RCC 7860 (cell line): ENCODE data around the gene FRMD1.

Source experiments
- DNase-seq: peaks from one replicate; pipeline ENCODE4 v3.0.0-alpha.2; 2015; ENCODE audit warnings: low spot score
- FAIRE-seq: peaks from 2 replicates; lab custom pipeline; 2012; peaks lifted over from hg19 to GRCh38; lab: Jason Lieb, UNC

FRMD1 gene

DNA sequence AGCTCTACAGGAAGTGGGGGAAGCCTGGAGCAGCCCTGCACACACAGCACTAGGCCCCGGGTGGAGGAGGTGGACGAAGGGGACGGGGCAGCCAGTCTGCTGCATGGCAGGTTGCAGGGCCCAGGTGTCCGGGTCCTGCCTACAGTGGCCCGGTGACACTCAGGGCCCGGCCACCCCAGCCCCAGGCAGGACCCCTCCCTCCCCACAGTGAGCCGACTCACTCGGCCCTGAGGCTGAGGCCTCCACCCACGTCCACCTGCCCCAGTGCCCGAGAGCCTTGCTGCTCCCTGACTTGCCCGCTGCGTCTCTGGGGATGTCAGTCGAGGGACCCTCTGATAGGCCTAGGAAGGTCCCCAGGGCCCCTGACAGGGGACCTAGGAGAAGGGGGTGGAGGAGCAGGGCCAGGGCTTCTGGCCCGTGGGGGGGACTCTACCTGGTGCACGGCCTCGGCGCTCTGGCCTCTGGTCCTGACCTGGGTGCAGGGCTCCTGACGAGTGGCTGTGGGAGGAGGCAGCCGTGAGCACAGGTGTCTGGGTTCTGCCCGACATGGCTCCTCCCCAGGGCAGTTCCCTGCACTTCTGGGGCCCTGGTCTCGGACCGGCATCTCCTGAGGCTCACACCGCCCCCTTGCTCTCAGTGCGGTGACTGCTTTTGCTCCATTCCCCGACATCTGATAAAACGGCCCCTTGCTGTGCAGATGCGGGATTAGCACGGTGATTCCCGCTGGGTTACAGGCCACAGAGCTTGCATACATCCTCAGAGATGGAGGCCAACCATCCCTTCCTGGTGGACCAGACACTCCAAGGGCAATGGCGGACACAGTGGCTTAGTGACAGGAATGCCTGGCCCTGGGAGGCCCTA is 20.1 kb downstream of the FRMD1 start:
- DNase-seq: no peak
- FAIRE-seq: no peak

DNA sequence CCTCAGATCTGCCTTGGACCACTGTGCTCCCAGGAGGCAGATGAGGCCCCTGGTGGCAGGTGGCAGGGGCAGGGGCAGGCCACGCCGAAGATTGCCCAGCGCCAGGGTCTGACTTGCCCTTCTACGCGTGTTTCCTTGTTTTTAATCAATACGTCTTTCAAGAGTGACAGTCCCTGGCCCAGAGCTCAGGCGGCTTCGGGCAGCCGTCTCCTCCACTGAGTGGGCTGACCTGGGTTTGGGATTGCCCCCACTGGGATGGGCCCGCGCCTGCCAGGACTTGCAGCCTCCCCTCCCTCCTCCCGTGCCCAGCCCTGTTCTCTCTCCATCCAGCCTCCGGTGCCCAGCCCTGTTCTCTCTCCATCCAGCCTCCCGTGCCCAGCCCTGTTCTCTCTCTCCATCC is 21.2 kb downstream of the FRMD1 start:
- no peak for DNase-seq
- no peak for FAIRE-seq

DNA sequence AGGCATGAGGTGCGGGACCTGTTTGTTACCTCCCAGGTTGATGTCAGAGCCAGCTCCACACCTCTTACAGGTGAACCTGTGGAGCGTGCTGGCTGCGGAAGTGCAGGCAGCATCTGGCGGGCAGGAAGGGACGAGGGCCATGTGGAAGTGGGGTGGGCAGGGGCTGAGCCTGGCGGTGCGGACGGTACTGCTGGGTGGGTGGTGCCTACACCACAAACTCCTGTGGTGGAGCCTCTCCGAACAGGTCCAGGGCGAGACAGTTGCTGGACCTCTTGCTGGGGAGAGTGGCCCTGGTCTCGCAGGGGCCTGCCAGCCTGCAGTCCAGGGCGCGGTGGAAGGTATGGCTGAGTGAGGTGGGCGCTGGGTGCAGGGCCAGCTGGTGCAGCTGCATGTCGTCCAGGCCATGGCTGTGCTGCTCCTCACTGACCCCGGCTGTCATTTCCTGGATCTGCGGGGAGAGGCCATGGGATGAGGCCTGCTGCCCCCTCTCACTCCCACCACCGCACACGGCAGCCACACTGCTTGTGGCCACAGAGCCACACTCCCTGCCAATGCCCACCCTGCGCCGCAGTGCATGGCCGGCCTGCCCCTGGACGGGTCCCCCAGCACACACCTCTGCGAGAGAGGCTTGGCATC is 22.0 kb downstream of the FRMD1 start:
- no peak for FAIRE-seq
- no peak for DNase-seq

DNA sequence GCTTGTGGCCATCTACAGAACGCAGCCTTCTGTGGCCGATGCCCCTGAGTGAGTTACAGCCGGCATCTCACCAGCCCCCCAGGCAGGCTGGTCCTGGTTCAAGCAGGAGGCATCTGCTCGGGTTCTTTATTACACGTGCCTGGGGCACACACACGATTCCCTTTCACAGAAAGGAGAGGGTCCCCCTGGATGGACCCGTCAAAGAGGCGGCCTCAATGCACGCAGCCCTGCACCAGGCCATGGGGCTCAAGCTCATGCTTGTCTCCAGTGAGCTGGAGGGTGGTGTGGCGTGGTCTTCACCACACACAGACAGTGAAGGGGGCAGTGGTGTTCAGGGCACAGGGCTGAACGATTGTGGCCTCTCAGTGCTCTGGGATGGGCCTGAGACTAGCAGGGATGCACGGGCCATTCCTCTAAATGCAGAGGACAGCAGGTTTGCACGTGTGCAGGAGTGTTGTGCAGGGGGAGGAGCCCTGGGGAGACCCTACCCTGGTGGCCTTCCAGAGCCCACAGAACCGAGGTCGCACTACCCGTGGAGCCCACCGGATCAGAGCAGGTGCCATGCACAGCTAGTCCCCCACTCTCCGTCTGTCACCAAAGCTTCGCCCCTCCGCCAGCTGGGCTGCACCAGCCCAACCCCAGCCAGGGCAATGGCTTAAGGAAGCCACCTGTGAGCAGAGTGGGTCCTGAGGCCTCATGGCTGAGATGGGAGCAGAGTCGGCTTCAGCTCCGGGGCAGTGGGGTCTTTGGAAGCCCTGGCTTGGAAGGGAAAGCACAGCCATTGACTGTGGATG is 23.1 kb downstream of the FRMD1 start:
- DNase-seq: no peak
- no peak for FAIRE-seq

DNA sequence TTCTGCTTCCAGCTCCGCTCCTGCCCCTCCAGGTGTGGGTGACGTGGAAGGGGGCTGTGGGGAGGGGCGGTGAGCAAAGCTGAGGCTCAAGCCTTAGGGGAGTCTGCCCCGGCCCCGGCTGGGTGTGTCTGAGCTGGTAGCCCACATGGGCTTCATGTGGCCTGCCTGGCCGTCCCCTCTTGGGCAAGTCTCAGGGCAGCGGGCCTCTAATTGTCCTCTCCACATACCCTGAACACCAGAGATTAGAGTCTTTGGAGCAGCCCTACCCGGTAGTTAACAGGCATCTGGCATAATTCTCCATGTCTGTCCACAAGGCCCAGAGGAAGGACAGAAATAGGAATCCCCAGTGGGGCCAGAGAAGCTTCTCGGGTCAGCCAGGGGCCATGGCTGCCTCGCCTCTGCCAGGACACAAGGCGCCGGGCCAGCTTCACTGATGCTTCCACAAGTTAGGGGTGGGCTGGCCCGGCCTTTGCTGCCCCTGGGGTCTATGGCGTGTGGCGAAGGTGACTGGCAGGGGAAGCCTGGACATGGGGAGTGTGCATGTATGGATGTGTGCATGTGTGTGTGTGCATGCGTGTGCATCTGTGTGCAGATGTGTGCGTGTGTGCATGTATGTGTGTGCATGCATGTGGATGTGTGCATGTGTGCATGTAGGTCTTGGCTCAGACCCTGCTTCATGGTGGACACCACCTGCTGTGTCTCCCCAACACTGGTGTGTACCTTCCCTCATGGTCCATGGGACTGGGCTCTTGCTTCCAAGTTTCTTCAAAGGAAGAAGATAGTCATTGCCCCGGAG is 24.0 kb downstream of the FRMD1 start:
- FAIRE-seq (no peak), DNase-seq (no peak)

DNA sequence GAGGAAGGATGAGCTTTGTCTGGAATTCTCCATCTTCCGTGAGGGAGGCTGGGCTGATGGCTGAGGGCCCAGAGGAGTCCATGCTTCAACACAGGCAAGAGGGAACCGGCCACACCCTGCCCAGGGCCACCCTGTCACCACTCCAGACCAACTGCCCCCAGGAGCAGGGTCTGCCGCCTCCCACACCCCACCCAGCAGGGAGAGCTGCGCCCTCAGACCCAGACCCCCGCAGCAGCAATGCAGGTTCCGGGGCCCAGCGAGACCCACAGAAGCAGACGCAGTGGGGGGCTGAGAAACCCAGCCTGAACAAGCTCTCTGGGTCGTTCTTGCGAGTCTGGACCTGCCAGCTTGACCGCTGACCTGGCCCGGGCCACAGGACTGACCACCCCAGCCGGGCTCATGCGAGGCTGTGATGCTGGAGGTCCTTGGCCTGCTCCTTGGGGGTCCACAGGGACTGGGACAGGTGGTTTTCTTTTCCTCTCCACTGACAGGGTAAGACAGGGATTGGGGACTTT is 25.0 kb downstream of the FRMD1 start:
- no peak for FAIRE-seq

DNA sequence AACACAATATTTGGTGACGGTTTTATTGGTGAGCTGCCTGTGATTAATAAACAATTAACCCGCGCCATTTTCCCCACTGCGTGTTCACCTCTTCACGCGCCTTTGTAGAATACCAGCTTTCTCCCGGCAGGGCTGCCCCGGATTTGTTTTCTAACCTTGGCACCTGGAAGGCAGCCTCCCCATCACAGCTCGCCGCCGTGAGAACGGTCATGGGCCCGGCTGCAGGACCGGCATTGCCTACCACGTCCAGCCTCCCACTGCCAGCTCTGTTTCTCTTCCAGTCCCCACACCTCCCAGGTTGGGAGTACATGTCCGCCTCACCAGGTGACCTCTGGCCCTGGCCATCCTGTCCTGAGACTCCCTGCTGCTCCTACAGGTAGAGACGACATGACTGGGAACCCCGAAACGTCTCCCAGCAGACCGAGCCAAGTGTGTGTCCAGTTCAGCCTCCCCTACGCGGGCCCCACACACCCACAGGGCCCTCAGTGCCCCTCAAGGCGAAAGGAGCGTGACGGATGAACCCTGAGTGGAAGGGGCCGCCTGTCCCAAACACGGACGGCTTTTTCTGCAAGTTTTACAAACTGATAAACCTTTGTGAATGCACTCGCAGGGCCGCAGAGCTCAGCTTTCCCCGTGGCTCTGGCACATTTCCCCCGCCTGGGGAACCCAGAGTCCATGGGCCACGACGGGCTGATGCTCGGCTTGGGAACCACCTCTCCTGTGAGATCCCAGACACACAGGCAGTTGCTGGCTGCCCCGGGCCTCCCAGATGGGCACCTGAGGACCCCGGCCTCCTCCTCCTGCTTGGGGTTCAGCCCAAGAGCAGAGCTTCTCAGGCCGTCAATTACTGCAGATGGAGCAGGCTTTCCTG is 25.7 kb downstream of the FRMD1 start:
- DNase-seq: no peak
- no peak for FAIRE-seq

More for the DNA sequence above, 25.0 kb downstream of the FRMD1 start:
- no peak for DNase-seq

DNA sequence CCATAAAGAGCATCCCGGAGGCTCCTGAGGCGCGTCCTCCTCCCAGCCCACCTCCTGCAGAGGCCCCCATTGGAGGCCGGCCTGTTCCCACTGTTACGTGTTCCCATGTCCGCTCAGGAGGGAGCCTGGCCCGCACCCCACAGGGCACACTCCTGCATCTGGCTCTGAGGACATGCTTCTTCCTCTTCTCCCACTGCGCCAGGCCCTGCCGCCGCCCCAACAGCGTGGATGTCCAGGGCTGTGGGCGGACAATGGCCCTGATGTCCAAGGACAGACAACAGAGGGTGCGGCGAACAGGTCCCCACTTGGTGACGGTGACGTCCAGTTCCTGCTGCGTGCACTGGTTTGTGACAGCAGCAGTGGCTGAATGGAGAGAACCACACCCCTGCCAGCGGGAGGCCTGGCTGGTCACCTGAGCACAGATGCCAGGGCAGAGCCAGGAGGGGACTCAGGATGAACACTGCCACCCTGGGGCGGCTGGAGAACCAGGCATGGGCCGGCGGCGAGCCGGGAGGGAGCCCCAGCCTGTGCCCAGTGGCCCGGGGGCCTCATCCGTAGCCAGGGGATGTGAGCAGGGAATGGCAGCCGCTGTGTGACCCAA is 26.6 kb downstream of the FRMD1 start:
- DNase-seq: no peak
- no peak for FAIRE-seq

DNA sequence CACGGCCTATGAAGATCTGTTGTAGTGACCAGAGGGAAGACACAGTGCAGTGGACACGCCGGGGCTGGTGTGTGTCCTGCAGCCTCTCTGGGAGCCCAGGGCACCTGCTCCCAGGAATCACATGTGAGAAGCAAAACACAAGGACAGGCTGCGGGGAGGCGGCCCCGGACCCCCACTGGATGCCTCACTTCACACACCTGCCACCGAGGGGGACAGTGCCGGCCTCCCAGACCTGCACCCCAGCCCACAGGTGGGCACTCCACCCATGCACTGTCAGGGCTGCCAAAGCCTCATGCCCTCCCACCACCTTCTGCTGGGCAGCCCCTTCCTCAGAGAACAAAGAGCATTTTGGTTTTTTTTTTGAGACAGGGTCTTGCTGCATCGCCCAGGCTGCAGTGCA is 27.4 kb downstream of the FRMD1 start:
- FAIRE-seq (no peak), DNase-seq (no peak)

DNA sequence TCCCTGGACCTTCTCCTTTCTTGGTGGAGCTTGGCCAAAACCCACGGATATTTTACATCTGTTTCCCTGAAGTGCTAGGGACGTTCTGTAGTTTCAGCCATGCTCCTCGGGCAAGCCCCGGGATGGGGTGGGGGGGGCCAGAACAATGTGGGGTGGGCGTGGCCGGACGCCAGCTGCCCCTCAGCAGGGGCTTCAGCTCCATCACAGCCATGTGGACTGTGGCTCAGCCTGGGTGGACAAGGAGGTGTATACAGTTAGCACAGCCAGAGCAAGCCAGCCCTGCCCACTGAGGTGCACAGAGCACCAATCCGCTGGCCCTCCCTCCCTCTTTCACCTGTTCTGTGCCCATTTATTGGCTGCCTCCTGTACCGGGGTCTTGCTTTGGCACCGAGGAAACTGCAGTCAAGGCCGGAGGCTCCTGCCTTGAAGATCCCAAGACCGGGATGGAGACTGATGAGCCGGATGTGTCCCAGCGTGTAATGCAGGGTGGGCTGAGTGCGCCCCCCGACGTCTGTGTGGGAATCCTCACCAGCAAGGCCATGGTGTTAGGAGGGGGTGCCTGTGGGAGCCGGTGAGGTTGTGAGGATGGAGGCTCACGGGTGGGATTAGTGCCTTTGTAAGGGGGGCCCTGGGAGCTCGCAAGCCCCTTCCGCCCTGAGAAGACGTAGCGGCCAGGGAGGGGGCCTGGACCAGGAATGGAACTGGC is 28.0 kb downstream of the FRMD1 start:
- DNase-seq (no peak), FAIRE-seq (no peak)

DNA sequence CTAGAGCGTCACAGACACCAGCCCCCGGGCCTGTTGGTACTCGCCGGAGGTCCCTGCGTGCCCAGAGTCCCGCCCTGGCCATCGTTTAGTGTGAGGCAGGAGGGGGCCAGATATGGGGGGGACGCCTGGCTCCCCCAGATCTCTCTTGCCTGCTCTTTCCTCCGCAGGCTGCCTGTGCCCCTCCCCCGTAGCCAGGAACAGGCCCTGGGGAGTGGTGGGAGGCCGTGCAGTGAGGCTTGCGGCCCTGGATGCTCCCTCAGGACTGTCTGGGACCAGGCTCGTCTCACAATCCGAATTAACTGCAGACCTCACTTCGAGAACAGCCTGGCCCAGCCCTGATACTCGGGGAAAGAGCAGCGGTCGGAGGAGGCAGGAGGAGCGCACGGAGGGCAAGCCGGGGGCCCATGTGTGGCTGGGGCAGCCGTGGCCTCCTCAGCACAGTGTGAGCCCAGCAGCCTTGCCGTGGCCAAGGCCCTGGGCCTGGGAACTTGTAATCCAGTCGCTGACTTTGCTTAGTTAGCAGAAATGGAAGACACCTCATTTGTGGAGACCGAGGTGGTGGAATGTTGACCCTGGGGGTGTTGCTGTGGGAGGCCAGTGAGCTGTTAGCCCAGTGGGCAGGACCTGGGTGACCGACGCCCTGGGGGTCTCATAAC is 28.7 kb downstream of the FRMD1 start:
- FAIRE-seq: no peak
- DNase-seq: no peak

DNA sequence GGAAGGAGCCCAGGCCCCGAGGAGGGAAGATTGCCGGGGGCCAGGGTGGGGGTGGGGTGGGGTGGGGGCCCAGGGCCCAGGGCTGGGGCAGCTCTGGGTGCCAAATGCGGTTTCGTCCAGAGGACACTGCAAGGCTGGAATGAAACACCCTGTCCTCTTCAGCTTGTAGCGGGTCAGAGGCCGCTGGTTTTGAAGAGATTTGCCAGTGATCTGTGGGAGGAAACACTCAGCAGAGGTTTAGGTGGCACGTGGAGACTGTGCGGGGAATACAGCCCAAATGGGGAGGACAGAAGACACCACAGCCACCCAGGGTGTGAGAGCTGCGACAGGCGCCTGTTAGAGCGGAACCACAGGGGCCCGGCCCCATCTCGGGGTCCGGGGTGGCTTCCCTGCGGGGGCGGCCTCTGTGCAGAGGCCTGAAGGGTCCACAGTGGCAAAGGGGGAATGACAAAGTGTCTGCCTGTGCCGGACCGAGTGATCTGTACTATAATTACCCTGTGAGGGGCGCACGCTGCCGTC is 29.2 kb downstream of the FRMD1 start:
- no peak for DNase-seq

DNA sequence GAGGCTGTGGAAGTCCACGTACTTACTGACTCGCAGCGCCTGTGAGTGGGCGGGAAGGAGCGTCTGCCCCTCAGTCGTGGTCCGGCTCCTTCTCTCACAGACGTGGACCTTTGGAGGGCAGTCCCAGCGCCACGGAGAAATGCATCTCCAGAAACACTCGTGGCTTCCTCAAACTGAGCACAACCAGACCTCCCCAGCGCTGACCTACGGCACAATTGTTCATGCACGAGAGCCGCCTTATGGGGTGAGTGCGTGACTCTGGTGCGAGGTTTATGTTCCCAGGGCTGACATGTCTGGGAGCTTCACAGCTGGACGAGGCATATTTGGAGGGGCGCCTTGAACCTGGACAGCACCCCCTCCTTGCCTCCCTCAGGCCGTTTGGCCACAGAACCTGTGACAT is 29.7 kb downstream of the FRMD1 start:
- no peak for DNase-seq
- FAIRE-seq: no peak

More for the DNA sequence above, 29.2 kb downstream of the FRMD1 start:
- FAIRE-seq: no peak

DNA sequence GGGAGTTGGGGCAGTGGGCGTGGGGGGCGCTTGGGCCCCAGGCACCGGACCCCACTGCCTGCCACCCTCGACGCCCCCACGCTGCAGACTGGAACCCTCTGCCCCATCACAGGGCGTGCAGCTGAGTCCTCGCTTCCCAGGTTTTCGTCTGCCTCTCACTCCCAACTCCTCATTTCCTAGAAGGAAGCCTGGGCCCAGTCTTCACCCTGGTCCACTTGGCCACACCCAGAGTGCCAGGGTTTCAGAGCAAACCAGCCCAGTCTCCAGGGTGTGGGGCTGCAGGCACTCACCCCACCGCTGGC is 30.3 kb downstream of the FRMD1 start:
- DNase-seq (no peak), FAIRE-seq (no peak)

DNA sequence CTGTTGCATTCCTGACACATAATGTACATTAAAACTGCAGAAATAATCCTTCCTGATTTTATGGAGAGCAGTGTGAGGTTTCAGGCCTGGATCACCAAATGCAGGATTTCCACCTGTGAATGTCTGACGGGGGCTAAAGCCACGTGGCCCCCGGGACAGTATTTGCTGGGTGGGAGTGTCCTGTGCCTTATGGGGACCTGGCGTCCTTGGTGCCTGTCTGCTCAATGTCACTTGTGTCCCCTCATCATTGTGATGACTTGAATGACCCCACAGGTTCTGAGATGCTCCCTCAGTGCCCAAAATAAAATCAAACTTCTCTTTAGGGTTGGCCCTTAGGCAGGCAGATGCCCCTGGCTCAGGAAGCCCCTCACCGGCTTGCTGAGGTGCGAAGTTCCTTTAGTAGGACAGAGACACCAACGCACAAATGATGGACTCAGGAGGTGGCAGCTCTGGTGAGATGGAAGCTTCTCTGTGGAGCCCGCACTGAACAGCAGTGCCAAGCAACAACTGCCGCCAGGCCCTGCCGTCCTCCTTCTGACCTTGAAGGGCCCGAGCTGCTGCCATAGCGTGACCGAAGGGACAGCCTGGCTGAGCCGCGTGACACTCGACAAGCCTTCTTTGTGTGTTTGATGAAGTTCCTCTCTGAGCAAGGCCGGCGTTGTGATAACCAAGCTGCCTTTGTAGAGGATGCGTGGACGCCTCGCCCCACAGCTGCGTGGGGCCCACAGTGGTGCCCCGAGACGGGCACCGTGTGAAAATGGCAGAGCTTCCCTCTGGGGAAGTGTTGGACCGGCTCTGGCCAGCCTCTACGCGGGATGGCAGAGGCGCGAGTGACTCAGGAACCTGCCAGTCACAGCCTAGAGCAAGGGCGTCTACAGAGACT is 30.9 kb downstream of the FRMD1 start:
- DNase-seq (no peak), FAIRE-seq (no peak)

DNA sequence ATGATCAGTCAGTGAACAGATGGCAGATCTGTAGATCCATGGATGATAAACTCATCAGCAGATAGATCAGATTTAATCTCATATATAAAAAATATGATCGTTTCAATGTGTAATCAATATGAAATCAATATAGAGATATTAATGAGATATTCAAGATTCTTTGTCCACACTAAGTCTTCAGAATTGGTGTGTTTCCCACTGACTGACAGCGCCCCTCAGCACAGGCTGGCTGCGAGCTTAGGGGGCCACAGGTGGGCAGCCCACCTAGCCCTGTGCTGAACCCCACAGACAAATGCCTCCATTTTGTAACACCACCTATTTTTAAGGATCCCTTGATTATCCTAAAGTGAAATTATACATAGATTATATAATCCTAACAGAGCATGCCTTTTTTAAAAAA is 32.3 kb downstream of the FRMD1 start:
- DNase-seq: no peak
- FAIRE-seq: no peak
